ENCODE data around the gene KLK3. TPM values are rescaled to one million over a fixed set of nuclear protein-coding genes. Genes with fewer than 3 reads are reported as not detected.
A peak's percentile ranks its signal among the peaks of the same experiment; 100 is the strongest.

Gene KLK3
- total RNA-seq, 4 donors from 2014 or later: 0.13 to 119 (median 10.4) TPM

- no peak overlapping the region for H3K4me3 ChIP-seq (ENCODE audit: low read depth, poor library complexity, severe bottlenecking)
- no peak for DNase-seq (ENCODE audit: low spot score in 2 of 2)
- 57 to 68% methylated on average over 4 of the region's 4 CpGs for WGBS, 2 donors
- TF ChIP-seq POLR2A (IDR thresholded peaks at IDR 0.05) (no peak), CTCF (IDR thresholded peaks at IDR 0.05) (no peak)
- intact Hi-C loops (cut with DNase I; ENCODE audit: low total_unique reads): no loop called here
Measured at GRCh38 chr19:50821248-50821612, 33.5 kb upstream of the KLK3 start.

- no peak for TF ChIP-seq CTCF (IDR thresholded peaks at IDR 0.05)
- TF ChIP-seq POLR2A (IDR thresholded peaks at IDR 0.05): no peak
- WGBS, 2 donors: 61 to 70% methylated on average over 8 of the region's 8 CpGs
Measured at GRCh38 chr19:50821622-50822021, 33.1 kb upstream of the KLK3 start.

GRCh38 chr19:50822661-50823208 lies 32.0 kb upstream of the KLK3 start:
- no peak overlapping the region for H3K4me3 ChIP-seq (ENCODE audit: low read depth, poor library complexity, severe bottlenecking)
- TF ChIP-seq POLR2A (IDR thresholded peaks at IDR 0.05) (no peak), CTCF (IDR thresholded peaks at IDR 0.05) (no peak)
- intact Hi-C loops (cut with DNase I; ENCODE audit: low total_unique reads): no loop called here
- DNase-seq (ENCODE audit: low spot score in 2 of 2): no peak
- WGBS, 2 donors: 71 to 77% methylated on average over 7 of the region's 7 CpGs

More at GRCh38 chr19:50821622-50822021, 33.1 kb upstream of the KLK3 start:
- intact Hi-C loops (cut with DNase I; ENCODE audit: low total_unique reads): no loop called here
- DNase-seq (ENCODE audit: low spot score in 2 of 2): no peak
- H3K4me3 ChIP-seq (ENCODE audit: low read depth, poor library complexity, severe bottlenecking): no peak overlapping the region

- no peak within 1 kb of the TSS for H3K4me3 ChIP-seq (ENCODE audit: low read depth, poor library complexity, severe bottlenecking)
- intact Hi-C loops (cut with DNase I; ENCODE audit: low total_unique reads): no loop called here
- no peak for TF ChIP-seq POLR2A (IDR thresholded peaks at IDR 0.05)
- 40 to 49% methylated on average over 14 of the region's 14 CpGs for WGBS, 2 donors
- DNase-seq (ENCODE audit: low spot score in 2 of 2): peak in 1 of 2 donors; percentile 81
Measured at GRCh38 chr19:50823389-50824042, 31.2 kb upstream of the KLK3 start, which contains the start of gene KLK1. Gene KLK1 (minus strand): TSS chr19:50823787. CDS start chr19:50823748, 39 bp downstream.

GRCh38 chr19:50826492-50827240 lies 28.0 kb upstream of the KLK3 start:
- 80 to 82% methylated on average over 43 of the region's 43 CpGs for WGBS, 2 donors
- no peak for TF ChIP-seq CTCF (IDR thresholded peaks at IDR 0.05)
- no peak for TF ChIP-seq POLR2A (IDR thresholded peaks at IDR 0.05)
- no peak for DNase-seq (ENCODE audit: low spot score in 2 of 2)
- intact Hi-C loops (cut with DNase I; ENCODE audit: low total_unique reads): no loop called here
- H3K4me3 ChIP-seq (ENCODE audit: low read depth, poor library complexity, severe bottlenecking): no peak overlapping the region

GRCh38 chr19:50827476-50827875 lies 27.2 kb upstream of the KLK3 start:
- H3K4me3 ChIP-seq (ENCODE audit: low read depth, poor library complexity, severe bottlenecking): no peak overlapping the region
- WGBS, 2 donors: 79 to 83% methylated on average over 14 of the region's 14 CpGs
- TF ChIP-seq CTCF (IDR thresholded peaks at IDR 0.05) (no peak), POLR2A (IDR thresholded peaks at IDR 0.05) (no peak)
- DNase-seq (ENCODE audit: low spot score in 2 of 2): no peak
- intact Hi-C loops (cut with DNase I; ENCODE audit: low total_unique reads): no loop called here
